Thymus (tissue), 11 donors: ENCODE results near the gene ALG12. TPM values are rescaled to one million over a fixed set of nuclear protein-coding genes. Genes with fewer than 3 reads are reported as not detected.

ENCODE experiments used
- DNase-seq, 9 donors: peaks; one replicate each; pipeline ENCODE4 v3.0.0-alpha.2; 2013; ENCODE audit warnings: low spot score in 9 of 9, low read depth in 6 of 9, missing footprints in 1 of 9
- H3K27ac ChIP-seq, 2 donors: one replicate each; pipeline ENCODE4 v1.5.1; 2013; ENCODE audit warnings: control low read depth in 1 of 2, low read depth in 1 of 2, low read length in 1 of 2, mild to moderate bottlenecking in 1 of 2, moderate library complexity in 1 of 2
- H3K27me3 ChIP-seq, 2 donors: one replicate each; pipeline ENCODE4 v1.5.1; 2013; ENCODE audit warnings: low read length in 1 of 2; ENCODE audit not compliant: control insufficient read depth in 2 of 2, insufficient read depth in 1 of 2
- H3K36me3 ChIP-seq, 2 donors: one replicate each; pipeline ENCODE4 v1.5.1; 2013; ENCODE audit warnings: low read length in 1 of 2, mild to moderate bottlenecking in 1 of 2, moderate library complexity in 1 of 2; ENCODE audit not compliant: control insufficient read depth in 2 of 2, insufficient read depth in 2 of 2
- H3K4me1 ChIP-seq, 2 donors: one replicate each; pipeline ENCODE4 v1.5.1; 2013; ENCODE audit warnings: low read length in 2 of 2; ENCODE audit not compliant: control insufficient read depth in 2 of 2, insufficient read depth in 2 of 2
- H3K4me3 ChIP-seq, 2 donors: one replicate each; pipeline ENCODE4 v1.5.1; 2013; ENCODE audit warnings: low read length in 2 of 2, control low read depth in 1 of 2, mild to moderate bottlenecking in 1 of 2
- H3K9me3 ChIP-seq, 2 donors: one replicate each; pipeline ENCODE4 v1.5.1; 2013; ENCODE audit warnings: low read length in 1 of 2, mild to moderate bottlenecking in 1 of 2; ENCODE audit not compliant: control insufficient read depth in 2 of 2, insufficient read depth in 1 of 2
- WGBS: extraction: QIAGEN DNeasy Blood & Tissue Kit; methylation state at CpG from one replicate; pipeline ENCODE4 v1.1.7; 2013; 5-methylcytosine and 5-hydroxymethylcytosine counted together
- polyA plus RNA-seq: library from polyadenylated mRNA; stranded (reverse); fragments of 200-250 nt; gene quantifications from one replicate; pipeline ENCODE4 v1.2.3, GENCODE V29; 2013
- total RNA-seq: library from RNA; stranded (reverse); fragments of 120-200 nt; gene quantifications from one replicate; pipeline ENCODE4 v1.2.4, GENCODE V29; 2013
- donor health status: healthy.

ALG12 gene
- total and polyA plus RNA-seq, 2 donors: 7.6 to 9.1 TPM

DNA sequence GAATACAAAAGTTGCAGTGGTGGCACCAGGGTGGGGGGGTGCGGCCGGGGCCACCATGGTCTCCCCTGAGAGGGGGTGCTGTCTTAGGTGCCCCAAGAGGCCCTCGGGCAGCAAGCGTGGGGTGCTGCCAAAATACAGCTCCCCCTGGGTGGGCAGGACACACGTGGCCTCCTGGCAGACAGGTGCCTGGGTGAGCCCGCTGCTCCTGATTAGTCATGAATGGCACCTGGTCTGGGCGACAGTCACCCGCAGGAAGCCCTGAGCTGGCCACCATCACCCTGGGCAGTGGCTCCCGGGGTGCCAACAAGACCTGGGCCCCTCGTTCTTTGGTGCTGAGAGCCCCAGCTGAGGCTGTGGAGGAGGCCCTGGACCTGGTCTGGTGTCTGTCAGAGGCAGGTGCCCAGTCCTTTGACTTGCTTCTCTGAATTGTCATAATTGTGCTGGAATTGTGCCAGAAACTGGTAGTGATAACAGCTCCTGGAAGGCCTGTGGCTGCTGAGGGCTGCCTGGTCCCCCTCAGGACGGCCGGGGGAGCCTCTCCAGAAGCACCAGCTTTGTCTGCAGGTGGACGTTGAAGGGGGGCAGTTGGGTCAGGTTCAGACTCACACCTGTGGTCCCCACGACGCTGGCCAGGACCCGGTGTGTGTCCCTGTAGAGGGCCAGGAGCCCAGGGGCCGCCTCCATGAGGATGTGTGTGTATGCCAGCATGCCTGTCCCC lies 14.8 kb downstream of the ALG12 start:
- Histone ChIP-seq H3K36me3 (peaks cover 38 to 76% of the 10 kb centered on the region in 2 donors), H3K9me3 (no peaks in the 10 kb centered on the region), H3K27me3 (no peaks in the 10 kb centered on the region), H3K4me3 (no peak overlapping the region), H3K4me1 (no peaks in the 10 kb centered on the region), H3K27ac (no peak overlapping the region)
- DNase-seq: no peak
- WGBS: 97% methylated on average over 17 of the region's 17 CpGs

DNA sequence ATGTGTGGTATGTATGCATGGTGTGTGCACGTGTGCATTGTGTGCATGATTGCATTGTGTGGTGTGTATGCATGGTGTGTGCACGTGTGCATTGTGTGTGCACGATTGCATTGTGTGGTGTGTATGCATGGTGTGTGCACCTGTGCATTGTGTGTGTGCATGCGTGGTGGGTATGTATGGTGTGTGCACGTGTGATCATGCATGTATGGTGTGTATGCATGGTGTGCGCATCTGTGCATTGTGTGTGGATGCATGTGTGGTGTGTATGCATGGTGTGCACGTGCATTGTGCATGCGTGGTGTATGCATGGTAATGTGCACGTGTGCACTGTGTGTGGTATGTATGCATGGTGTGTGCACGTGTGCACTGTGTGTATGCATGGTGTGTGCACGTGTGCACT lies 16.8 kb downstream of the ALG12 start:
- Histone ChIP-seq H3K4me3 (no peak overlapping the region), H3K9me3 (no peaks in the 10 kb centered on the region), H3K27ac (no peak overlapping the region), H3K27me3 (no peaks in the 10 kb centered on the region), H3K4me1 (no peaks in the 10 kb centered on the region), H3K36me3 (peaks cover 27 to 62% of the 10 kb centered on the region in 2 donors)
- DNase-seq: no peak
- 94% methylated on average over 11 of the region's 11 CpGs for WGBS

DNA sequence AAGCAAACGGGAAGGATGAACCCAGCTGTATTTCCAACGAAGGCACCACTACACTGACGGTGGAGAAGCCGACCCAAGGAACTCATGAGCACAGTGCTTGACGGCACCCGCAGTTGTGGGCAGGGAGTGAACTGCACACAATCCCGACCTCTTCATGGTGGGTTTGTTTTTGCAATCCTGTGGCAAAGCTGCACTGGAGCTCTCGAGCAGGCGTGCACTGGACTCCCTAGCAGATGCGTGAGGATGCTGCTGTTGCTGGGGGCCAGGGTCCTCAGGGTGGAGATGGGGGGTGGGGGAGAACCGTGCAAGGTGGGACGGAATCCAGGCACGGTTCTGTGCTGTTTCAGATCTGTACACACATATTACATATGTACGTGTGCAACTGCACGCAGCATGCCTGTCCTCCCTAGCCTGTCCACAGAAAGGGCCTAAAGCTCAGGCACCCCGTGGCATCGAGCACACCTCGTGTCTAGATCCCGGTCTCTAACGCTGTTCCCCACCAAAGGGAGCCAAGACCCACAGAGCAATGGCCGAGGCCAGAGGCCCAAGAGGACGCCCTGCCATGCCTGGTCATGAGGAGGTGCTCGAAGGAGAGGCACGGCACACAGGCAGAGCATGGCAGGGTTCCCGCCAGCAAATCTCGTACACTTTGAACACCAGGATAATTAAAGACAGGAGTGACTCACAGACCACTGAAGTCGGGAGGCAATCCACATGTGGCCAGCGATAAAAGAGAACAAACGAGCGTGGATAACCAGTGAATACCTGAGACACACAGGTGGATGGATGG lies 17.6 kb downstream of the ALG12 start:
- no peak for DNase-seq
- Histone ChIP-seq H3K4me1 (no peaks in the 10 kb centered on the region), H3K36me3 (peaks cover 27 to 53% of the 10 kb centered on the region in 2 donors), H3K27ac (no peak overlapping the region), H3K27me3 (no peaks in the 10 kb centered on the region), H3K4me3 (no peak overlapping the region), H3K9me3 (no peaks in the 10 kb centered on the region)
- 96% methylated on average over 30 of the region's 30 CpGs for WGBS

- Histone ChIP-seq H3K27me3 (no peaks in the 10 kb centered on the region), H3K36me3 (peaks cover 27 to 46% of the 10 kb centered on the region in 2 donors), H3K4me3 (no peak overlapping the region), H3K4me1 (no peaks in the 10 kb centered on the region), H3K9me3 (peaks cover 0 to 3% of the 10 kb centered on the region in 2 donors), H3K27ac (no peak overlapping the region)
- 94% methylated on average over 6 of the region's 6 CpGs for WGBS
- no peak for DNase-seq
These were observed 18.7 kb downstream of the ALG12 start for GRCh38 chr22:49899530-49899929.

GRCh38 chr22:49897015-49897684 lies 21.1 kb downstream of the ALG12 start:
- Histone ChIP-seq H3K9me3 (peaks cover 0 to 7% of the 10 kb centered on the region in 2 donors), H3K27ac (no peak overlapping the region), H3K27me3 (no peaks in the 10 kb centered on the region), H3K36me3 (peaks cover 15 to 29% of the 10 kb centered on the region in 2 donors), H3K4me3 (no peak overlapping the region), H3K4me1 (no peaks in the 10 kb centered on the region)
- 93% methylated on average over 8 of the region's 8 CpGs for WGBS
- no peak for DNase-seq

GRCh38 chr22:49896201-49896600 lies 22.0 kb downstream of the ALG12 start:
- no peaks in the 10 kb centered on the region for H3K4me1 ChIP-seq
- H3K4me3 ChIP-seq: no peak overlapping the region
- peaks cover 9 to 20% of the 10 kb centered on the region in 2 donors for H3K36me3 ChIP-seq
- peaks cover 0 to 7% of the 10 kb centered on the region in 2 donors for H3K9me3 ChIP-seq
- no peaks in the 10 kb centered on the region for H3K27me3 ChIP-seq
- H3K27ac ChIP-seq: no peak overlapping the region
- 99% methylated on average over 5 of the region's 5 CpGs for WGBS
- no peak for DNase-seq

GRCh38 chr22:49894322-49895054 lies 23.8 kb downstream of the ALG12 start:
- WGBS: 99% methylated on average over 8 of the region's 8 CpGs
- no peak for DNase-seq
- peaks cover 11% of the 10 kb centered on the region in 2 donors for H3K36me3 ChIP-seq

DNA sequence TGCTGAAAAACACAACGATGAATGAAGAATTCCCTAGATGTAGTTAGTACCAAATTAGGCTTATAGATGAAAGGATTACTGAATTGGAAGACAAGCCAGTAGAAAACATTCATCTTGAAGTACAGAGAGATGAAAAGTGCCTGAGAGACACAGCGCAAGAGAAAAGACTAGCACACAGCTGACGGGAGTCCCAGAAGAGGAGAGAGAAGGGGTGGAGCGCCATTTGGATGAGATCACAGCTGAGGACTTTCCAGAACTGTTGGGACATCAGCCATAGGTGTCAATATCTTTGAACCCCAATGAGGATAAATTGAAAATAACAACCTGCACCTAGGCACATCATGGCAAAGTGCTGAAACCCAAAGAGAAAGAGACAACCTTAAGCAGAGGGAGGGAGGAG lies 25.2 kb downstream of the ALG12 start:
- H3K27ac ChIP-seq: no peak overlapping the region
- no peaks in the 10 kb centered on the region for H3K4me1 ChIP-seq
- H3K36me3 ChIP-seq: peaks cover 17 to 21% of the 10 kb centered on the region in 2 donors
- peaks cover 0 to 15% of the 10 kb centered on the region in 2 donors for H3K9me3 ChIP-seq
- WGBS: 97% methylated on average over 4 of the region's 4 CpGs
- H3K4me3 ChIP-seq: no peak overlapping the region
- no peak for DNase-seq
- H3K27me3 ChIP-seq: no peaks in the 10 kb centered on the region

More at GRCh38 chr22:49894322-49895054, 23.8 kb downstream of the ALG12 start:
- peaks cover 0 to 10% of the 10 kb centered on the region in 2 donors for H3K9me3 ChIP-seq
- no peaks in the 10 kb centered on the region for H3K27me3 ChIP-seq
- no peak overlapping the region for H3K27ac ChIP-seq
- no peaks in the 10 kb centered on the region for H3K4me1 ChIP-seq
- no peak overlapping the region for H3K4me3 ChIP-seq
